Esophagus squamous epithelium (tissue), 4 donors: ENCODE measurements around the gene DLGAP4.

Source experiments
- POLR2A ChIP-seq, 4 donors: fragments of 450-650 bp; IDR thresholded peaks; one replicate each; pipeline ENCODE4 v1.6.1; 2017; ENCODE audit warnings: antibody characterized with exemption in 4 of 4, mild to moderate bottlenecking in 4 of 4, moderate library complexity in 3 of 4
- TF ChIP-seq, protein P1 (sequence below), 6 experiments: fragments of 450-650 bp in 4 of 6; fragments of 200-600 bp in 2 of 6; sonication (generic) in 2 of 6; IDR thresholded peaks; one replicate each; pipeline ENCODE4 v1.5.1; 2016 to 2019; ENCODE audit warnings: antibody characterized with exemption in 6 of 6, mild to moderate bottlenecking in 4 of 6, moderate library complexity in 4 of 6

DNA sequence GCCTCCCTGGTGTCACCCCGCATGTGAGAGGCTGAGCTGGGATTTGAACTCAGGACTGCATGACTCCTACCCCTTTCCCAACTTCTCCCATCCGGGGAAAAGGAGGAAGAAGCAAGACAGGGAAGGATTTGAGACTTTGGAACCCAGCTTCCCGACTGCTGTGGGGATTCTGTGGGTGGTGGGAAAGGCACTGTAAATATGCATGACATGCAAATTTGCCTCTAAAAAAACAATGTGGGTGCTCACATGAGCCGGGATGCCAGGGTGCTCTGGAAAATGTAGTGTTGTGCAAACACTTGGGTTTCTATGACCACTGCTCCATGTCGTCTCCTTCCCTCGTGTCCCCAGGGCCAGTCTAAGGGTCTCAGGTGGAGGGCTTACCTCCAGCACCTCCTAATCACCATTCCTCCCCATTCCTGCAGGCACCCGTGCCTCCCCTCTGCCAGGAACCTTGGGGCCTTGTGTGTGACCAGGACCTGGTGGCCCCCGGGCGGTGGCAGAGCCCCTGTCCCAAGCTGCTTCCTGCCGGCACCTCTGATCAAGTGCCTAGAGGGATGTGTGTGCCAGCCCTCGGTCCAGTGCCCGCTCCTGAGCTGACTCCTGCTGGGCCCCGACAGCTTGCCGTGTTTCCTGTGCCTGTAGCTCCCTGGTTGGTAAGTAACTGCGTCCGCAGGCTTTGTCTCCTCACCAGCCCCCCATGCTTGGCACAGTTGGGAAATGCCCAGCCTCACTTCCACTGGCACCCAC lies 60.7 kb downstream of the DLGAP4 start:
- TF ChIP-seq POLR2A (IDR thresholded peaks at IDR 0.05), result no peak
- TF ChIP-seq, protein P1, sequence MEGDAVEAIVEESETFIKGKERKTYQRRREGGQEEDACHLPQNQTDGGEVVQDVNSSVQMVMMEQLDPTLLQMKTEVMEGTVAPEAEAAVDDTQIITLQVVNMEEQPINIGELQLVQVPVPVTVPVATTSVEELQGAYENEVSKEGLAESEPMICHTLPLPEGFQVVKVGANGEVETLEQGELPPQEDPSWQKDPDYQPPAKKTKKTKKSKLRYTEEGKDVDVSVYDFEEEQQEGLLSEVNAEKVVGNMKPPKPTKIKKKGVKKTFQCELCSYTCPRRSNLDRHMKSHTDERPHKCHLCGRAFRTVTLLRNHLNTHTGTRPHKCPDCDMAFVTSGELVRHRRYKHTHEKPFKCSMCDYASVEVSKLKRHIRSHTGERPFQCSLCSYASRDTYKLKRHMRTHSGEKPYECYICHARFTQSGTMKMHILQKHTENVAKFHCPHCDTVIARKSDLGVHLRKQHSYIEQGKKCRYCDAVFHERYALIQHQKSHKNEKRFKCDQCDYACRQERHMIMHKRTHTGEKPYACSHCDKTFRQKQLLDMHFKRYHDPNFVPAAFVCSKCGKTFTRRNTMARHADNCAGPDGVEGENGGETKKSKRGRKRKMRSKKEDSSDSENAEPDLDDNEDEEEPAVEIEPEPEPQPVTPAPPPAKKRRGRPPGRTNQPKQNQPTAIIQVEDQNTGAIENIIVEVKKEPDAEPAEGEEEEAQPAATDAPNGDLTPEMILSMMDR (IDR thresholded peaks at IDR 0.05), result no peak
